Effector CD8-positive, alpha-beta T cell (primary cell): ENCODE data around the gene FBXO31.
"Not testable (repeated sequence)": the region's sequence is repeated elsewhere in the genome, so short reads cannot be mapped to it uniquely, and the experiment has no call there.

ENCODE experiments used
- DNase-seq: peaks from one replicate; lab custom pipeline; 2025; lab: John Stamatoyannopoulos, UW

The FBXO31 gene

DNA sequence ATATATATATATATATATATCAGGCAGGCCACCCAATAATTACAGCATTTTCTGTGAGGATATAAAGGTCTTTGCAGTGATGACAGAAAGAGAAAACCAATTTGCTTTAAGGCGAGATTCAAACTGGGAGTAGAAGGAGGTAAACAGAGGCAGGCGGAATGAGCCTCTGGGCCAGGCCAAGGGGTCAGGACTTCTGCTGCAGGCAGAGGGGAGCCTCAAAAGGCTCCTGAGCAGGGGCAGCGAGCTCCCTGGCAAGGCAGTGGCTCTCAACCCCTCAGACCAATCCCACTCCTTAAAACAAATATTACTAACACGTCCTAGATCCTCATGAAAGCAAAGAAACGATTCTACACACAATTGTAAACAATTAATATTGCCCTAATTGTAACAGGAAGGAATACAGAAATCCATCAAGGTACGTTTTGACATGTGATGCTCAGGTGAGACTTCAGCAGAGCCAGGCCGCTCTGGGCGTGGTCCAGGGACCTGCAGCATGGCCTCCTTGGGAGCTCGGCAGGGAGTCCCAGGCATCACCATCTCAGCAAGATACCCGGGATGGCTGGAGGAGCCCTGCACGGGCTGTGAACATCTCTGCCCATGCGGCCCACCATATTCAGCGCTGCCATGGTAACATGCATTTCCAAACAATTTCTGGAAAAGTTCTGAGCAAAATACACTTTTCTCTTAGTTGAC lies 18.4 kb downstream of the FBXO31 start:
- no peak for DNase-seq

DNA sequence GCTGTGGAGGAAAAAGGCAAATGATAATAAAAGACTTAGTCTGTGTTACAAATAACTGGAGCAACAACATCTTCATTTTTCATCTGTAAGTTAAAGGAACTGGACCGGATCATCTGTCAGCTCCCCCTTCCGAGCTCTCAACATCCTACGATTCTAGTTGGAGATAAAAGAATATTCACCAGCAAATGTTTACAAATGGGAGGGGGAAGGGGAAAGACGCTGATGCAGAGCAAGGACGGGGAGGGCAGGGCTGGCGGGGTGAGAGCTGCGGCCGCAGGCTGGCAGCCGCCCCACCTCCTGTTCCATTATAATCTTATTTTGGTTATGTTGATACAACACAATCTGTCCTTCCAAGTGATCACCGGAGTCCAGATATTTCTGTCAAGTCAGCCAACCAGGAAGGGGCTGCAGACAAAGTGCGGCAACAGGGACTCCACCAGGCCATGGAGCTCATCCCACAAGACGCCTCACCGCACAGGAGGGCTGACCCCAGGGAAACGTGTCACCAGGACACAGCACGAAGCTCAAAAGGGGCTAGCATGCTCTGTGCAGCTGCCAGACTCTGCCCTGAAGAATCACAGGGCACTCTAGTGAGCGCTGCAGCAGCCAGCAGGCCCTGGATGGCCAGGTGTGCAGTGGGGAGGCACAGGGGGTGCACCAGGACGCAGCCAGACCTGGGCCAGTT lies 19.7 kb downstream of the FBXO31 start:
- no peak for DNase-seq

DNA sequence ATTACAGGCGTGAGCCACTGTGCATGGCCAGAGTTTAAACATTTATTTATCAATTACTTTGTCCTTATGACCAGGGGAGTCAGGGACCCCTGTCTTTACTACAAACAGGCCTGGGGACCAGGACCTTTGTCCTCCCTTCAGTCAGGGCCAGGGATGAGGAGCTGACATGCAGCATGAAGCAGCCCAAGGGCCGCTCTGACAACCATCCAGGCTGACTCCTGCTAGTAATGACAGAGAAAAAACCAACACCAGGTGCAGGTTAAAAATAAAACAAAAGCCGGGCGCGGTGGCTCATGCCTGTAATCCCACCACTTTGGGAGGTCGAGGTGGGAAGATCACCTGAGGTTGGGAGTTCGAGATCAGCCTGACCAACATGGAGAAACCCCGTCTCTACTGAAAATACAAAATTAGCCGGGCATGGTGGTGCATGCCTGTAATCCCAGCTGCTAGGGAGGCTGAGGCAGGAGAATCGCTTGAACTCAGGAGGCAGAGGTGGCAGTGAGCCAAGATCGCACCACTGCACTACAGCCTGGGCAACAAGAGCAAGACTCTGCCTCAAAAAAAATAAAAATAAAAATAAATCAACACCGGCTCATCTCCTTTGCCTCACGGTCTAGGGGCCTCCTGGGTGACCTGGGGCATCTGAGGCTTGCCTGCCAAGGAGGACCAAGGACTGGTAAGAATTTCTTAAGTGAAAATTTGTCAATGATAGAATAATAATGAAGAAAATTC lies 20.6 kb downstream of the FBXO31 start:
- not testable (repeated sequence) for DNase-seq

DNA sequence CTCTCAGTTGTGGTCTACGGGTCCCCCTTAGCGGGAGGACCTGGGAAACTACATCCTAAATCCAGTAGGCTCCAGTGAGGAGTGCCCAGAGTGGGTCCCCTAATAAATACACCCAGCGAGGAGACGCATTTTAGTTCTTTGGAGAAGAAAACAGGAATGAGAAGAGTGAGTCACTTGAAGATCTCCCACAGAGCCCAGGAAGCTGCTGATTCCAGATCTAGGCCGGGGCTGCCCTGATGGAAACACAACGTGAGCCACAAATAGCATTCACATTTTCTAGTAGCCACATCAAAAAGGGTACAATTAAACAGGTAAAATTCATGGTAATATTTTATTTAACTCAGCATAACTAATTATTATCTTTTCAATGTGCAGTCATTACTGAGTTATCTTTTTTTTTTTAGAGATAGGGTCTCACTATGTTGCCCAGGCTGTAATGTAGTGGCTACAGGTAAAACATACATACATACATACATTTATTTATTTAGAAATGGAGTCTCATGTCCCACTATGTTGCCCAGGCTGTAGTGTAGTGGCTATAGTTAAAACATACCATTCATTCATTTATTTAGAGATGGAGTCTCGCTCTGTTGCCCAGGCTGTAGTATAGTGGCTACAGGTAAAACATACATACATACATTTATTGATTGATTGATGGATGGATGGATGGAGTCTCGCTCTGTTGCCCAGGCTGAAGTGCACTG lies 21.5 kb downstream of the FBXO31 start:
- no peak for DNase-seq

DNA sequence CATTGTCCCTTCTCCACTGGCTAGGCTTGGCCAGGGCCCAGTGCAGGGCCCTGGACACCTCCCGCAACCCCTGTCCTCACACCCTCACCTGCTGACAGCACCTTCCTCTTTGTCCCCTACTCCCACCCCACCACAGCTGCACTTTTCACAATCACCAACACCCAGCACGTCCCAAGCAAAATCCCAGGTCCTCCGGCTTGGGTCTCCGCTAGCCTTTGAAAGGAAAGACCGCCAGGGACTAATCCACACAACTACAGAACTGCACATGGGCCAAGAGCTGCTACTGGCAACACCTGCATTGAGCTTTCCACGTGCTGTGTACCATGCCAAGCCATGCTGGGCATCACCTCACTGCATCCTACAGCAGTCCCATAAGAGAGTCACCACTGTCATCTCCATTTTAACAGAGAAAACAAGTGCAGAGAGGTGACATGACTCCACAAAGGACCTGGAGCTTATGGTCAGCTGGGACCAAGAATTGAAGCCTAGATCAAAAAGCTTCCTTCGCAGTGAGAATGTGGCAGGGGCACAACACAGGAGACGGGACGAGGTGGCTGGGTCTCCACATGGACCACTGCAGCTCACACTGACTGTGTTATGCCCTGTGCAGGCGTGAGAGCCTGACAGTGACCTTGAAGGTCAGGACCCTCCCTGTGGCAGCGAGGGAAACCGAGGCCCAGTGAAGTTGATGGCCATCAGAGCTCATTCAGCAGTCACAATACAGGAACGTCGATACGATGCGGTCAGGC lies 22.5 kb downstream of the FBXO31 start:
- DNase-seq = no peak

DNA sequence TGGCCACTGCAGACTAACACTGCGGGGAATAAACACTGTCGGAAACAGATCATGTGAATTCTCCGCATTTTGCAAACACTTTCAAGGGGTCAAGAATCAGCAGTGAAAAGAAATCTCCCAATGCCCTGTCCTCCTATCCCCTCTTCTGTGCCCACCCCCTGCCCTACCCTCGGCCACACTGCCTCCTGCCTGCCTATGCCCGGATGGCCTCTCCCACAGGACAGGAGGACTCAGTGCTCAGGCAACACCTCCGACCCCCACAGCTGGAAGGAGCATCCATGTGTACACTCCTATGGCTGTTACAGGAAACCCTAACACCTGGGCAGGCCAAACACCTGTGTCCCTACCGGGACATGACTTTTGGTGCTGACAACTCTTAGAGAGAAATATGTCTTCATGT lies 24.5 kb downstream of the FBXO31 start:
- DNase-seq = no peak

DNA sequence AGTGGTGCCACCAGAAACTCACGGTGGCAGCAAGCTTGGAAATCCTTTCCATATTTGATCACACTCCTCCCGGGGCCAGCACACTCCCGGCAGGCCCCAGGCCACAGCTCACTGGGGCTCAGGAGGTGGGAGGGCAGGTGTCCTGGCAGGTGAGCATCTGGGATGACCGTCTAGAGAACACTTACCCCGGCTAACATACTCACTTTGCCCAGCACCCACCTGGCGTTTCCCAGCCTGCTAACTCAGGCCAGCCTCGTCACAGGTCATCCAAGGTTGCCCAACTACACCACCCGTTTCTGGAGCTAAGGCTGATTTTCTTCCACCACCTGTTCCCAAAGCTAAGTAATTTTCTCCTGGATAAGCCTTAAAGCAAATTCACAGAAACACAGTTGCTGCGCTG lies 24.9 kb downstream of the FBXO31 start:
- no peak for DNase-seq

DNA sequence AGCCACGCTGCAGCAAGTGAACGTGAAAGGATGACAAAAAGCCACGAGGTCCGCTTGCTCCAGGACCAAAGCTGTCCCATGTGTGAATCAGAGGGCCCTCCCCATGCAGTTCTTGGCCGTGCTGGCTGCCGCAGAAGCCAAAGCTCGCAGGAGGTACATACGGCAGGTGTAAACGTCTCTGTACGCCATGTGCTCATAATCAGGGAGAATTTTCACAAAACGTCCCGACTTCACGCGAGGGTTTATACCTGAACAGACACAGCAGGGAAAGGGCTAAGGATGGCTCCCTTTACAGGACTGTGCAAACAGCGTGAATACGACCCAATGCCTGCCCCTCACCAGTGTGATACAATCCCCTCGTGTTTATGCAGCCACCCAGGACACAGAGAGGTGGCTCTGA lies 25.3 kb downstream of the FBXO31 start:
- no peak for DNase-seq

DNA sequence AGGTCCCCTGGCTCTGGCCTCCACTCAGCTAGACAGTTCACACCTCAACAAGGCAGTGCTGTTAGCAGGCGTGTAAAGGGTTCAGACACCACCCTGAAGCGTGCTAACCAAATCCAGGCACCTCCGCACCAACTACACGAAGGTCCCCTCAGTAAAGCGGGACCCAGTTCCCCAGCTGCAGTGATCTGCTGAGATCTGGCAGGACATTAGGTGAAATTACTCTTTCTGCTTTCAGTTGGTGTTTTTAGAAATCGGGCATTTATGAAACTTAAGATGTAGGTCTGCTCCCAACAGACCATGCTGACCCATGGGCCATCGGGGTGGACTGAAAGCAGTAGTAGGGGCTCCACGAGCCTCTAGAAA lies 27.1 kb downstream of the FBXO31 start:
- DNase-seq = no peak

DNA sequence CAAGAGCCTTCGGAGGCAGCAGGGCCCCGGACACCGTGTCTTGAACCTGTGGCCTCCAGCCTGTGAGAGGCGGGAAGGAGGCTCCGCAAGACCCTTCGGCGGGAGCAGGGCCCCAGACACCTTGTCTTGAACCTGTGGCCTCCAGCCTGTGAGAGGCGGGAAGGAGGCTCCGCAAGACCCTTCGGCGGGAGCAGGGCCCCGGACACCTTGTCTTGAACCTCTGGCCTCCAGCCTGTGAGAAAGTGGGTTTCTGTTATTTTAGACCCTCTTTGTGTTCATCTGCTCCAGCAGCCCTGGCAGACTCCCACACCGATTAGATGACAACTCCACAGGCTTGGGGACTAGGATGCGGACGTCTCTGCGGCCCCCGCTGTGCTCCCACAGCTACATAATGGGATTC lies 30.0 kb downstream of the FBXO31 start:
- DNase-seq = no peak

DNA sequence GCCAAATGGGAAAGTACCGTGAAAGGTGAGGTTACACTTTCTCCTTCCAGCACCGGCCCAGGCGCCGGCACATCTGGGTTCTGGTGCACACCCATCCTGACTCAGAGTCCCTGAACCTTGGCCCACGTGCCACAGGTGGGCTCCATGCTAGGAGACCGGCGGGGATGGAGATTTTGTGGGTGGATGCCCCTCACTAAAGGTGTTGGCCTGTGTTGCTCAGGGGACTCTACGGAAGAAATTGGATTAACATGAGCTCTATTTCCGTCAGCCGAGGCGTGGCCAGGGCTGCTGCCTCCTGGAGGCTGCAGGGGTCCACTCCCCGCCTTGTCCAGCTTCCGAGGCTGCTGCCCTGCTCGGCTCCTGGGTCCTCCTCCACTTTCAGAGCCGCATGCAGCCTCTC lies 30.8 kb downstream of the FBXO31 start:
- DNase-seq = no peak

DNA sequence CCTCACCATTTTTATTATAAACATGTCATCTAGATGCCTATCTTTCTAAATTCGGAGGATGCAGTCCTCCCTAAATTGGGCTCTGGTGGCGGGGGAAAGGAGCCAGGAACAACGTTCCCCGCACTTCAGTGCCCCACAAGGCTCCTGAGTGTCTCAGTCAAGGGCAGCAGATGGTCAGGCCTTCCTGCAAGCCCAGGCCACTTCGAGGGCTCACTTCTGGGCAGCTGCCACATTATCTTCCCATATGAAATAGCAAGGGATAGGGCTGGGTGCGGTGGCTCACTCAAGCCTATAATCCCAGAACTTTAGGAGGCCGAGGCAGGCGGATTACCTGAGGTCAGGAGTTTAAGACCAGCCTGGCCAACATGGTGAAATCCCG lies 32.3 kb downstream of the FBXO31 start:
- DNase-seq = no peak

DNA sequence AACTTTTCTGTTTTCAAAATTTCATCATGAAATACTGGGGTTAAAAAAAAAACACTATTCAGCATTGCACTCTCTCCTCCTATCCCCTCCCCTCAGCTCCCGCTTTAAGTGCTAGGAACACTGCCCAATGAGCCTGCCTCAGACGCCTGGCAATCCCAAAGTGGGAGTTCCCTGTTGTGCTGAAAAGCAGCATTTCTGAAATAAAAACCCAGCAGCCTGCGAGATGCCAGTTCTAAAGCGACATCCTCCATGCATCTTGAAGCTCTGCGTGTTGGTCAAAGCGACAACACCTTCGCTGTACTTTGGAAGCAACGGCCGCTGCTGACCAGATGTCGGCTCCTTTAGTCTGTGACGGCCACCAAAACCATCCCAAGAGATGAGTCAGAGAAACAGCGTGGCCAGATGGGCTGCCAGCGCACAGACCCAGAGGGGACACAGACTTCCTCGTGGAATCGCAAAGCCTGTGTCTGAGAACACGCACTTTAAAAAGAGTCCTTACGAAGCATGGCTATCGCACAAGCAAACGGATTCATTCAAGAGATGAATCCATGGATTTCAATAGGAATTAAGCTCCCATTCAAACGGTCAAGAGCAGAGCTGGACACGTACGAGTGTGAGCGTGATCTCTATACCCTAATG lies 32.8 kb downstream of the FBXO31 start:
- DNase-seq = no peak

DNA sequence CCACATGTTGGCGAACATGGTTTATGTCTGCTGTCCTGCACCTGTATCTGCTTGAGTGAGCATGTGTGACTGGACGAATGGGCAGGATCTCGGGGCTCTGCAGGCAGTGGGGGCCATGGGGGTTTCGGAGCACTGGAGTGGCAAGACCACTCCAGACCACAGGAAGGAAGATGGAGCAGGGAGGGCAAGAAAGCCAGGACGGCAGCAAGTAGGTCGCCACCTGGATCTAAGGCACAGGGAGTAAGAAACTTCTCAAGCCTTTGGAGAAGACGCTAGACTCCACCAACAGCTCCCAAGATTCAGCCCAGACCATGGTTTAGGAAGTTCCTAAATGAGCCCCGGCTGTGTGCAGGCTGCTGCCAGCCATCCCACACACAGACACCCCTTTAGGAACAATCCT lies 33.5 kb downstream of the FBXO31 start:
- no peak for DNase-seq

DNA sequence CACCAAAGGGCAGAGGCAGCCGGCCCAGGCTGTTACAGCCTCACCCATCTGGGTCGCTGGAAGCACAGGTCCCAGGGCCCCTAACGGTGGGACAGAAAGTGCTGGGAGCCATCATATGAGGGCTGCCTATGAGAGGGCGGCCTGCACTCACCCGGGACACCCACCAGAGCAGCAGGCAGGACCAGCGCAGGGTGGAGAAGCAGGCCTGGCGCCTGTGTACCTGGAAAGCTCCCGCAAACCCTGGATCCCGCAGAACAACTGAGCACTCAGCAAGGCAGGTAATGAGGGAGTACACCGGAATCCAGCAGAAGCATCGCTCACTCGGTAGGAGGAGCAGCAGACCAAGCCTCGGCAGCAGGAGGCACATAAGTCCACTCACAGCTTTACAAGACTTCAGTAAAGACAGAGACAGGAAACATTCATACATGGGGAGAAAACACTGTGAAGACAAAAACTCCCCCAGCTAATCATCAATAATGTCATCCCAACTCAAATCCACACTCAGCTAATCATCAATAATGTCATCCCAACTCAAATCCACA lies 34.9 kb downstream of the FBXO31 start:
- DNase-seq = no peak

DNA sequence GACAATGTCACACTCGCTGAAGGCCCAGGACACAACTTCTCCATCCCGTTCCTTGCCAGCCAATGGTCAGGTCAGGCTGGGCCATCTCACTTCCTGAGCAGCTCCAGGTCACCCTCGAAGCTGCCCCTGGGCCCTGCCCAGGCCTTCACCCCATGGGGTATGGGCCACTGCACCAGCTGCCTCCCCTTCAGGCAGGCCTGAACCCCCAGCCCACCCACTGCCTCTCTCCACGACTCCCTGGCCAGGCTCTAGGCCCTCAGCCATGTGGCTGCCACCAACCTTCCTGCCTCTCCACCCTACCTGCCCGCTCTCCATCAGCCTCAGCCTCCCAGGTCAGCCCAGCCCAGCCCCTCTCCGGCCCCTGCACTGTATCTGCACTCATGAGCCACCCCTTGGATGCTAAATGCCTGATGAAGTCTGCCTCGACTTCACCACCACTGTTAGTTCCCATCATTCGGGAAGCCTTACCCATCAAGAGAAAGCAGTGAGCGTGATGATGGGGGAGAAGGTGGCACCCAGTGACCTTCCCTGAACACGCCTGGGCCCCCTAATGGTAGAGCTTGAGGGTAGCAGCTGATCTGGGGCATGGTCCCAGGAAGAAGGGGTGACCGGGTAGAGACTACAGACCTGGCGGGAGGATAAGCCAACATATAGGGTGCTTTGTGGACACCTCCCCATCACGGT lies 35.5 kb downstream of the FBXO31 start:
- DNase-seq = no peak

DNA sequence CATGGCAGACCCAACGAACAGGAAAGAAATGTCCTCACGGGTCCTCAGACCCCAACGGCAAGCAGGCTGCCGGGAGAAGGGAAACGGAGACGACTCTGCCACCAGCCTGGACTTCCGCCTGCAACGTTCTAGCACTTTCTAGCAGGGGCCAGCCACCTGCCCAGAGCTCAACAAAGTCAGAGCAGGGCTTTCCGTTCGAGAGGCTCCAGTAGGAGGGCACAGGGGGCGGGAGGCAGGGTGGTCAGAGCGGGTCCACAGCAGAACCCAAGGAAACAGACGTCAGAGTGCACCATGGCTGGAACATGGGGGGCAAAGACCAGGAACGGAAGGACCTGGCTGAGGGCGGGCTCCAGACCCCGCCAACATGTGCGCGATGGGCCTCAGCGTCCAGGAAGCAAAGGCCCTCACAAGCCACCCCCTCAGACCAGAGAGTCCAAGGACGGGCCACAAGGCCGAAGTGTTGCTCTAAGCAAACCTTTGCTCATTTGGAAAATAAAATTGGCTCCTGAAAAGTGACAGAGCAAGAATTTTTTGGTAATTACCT lies 37.0 kb downstream of the FBXO31 start:
- DNase-seq = no peak

DNA sequence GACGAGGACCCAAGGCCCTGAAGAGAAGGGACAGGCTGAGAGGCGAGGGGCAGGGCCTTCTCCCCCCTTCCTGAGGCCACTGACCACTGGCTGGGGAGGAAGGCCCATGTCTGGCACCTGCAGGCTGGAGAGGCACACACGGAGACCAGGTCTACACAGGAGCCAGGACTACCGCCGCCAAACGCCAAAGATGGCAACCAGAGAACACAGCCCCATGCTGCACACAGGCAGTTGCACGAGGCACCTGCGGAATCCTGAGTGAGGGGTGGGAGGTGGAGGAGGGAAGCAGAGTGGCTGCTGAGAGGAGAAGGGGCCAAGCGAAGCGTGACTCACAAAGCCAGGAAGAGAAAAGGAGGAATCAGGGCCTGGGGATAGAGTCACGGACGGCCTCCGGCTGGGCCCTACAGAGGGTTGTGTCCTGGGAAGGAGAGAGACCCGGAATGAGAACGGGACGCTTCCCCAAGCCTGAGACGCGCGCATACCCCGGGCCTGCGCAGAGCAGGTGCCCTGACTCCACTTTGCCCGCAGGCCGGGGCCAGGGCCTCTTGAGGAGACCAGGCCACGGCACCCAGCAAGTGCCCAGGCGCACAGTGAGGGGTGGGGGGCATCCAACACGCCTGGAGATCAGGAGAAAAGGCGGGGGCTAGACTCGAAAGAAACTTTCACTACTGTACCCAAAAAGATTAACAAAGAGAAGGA lies 37.7 kb downstream of the FBXO31 start:
- no peak for DNase-seq

DNA sequence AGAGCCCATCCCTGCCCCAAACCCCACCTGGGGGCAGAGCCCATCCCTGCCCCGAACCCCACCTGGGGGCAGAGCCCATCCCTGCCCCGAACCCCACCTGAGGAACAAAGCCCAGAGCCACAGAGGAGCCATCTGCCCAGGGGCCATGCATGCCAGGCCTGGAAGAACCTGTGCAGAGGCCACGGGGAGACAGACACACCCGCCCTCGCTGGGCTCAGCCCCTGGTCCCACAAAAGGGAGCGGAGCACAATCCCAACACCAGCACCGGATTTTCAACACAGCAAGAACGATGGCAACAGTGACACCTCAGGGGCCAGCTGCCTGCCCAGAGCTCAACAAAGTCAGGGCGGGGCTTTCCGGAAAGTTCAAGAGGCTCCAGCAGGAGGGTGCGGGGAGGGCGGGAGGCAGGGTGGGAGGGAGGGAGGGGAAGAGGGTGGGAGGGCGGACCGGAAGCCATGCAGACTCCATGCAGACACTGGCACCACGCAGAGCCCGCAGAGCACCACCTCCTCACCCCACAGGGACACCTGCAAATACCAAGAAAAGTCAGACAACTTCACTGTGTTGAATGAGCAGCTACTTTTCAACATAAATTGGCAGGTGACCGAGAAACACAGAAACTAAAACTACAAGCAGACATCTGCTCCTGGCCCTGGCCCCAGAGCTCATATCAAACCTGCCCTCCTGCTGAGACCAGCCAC lies 38.5 kb downstream of the FBXO31 start:
- DNase-seq = peak; percentile 32
